GM12878 (cell line): ENCODE data around the gene BIRC5. TPM values are rescaled to one million over a fixed set of nuclear protein-coding genes. Genes with fewer than 3 reads are reported as not detected.

Experiments
- ATAC-seq: fragments of 200-7000 bp; cut with Tn5 transposase; 3 replicates; pipeline ENCODE4 v1.9.1; 2020; ENCODE audit warnings: mild to moderate bottlenecking, moderate library complexity
- BruUV-seq: library from RNA; stranded (reverse); fragments of 400-500 nt; replicated peaks from 2 replicates; lab custom pipeline; 2021; lab: Mats Ljungman, UMichigan
- CTCF ChIA-PET: fragments of 300-600 bp; sonication (Branson Sonifier 250); formaldehyde crosslinking; extraction: SDS; loops from one replicate; lab custom pipeline; 2021; ENCODE audit warnings: inconsistent platforms; lab: Yijun Ruan, JAX
- POLR2A ChIA-PET: fragments of 350-600 bp; formaldehyde crosslinking; extraction: SDS; loops from one replicate; lab custom pipeline; 2021; ENCODE audit warnings: inconsistent platforms; lab: Charles Lee
- RAD21 ChIA-PET: fragments of 300-600 bp; sonication (Branson Sonifier 250); formaldehyde crosslinking; loops from one replicate; lab custom pipeline; 2023; ENCODE audit warnings: antibody characterized with exemption; ENCODE audit not compliant: unreplicated experiment; lab: Charles Lee
- SMC1A ChIA-PET: fragments of 300-600 bp; sonication (Branson Sonifier 250); formaldehyde crosslinking; loops from one replicate; lab custom pipeline; 2023; ENCODE audit not compliant: unreplicated experiment, uncharacterized antibody; lab: Charles Lee
- DNase-seq: peaks from one replicate; pipeline ENCODE4 v3.0.0-alpha.2; 2011; ENCODE audit warnings: low read depth, low spot score
- FAIRE-seq: peaks from 3 replicates; lab custom pipeline; 2011; peaks lifted over from hg19 to GRCh38; lab: Jason Lieb, UNC
- H2AFZ ChIP-seq: 2 replicates; pipeline ENCODE4 v1.6.0; 2011; ENCODE audit warnings: low read depth, low read length, control low read depth; ENCODE audit not compliant: control insufficient read depth
- H3K27ac ChIP-seq: 2 replicates; pipeline ENCODE4 v1.5.1; 2011; ENCODE audit warnings: control low read depth; ENCODE audit not compliant: control insufficient read depth, insufficient read depth
- H3K27me3 ChIP-seq, 2 experiments: replicated peaks in 1 of 2; 2 replicates each; pipeline versions ENCODE4 v1.6.0 to v1.6.1; 2011; ENCODE audit warnings: low read length in 1 of 2; ENCODE audit not compliant: control insufficient read depth in 2 of 2, insufficient read depth in 2 of 2
- H3K36me3 ChIP-seq, 2 experiments: 2 replicates each; pipeline ENCODE4 v1.5.1; 2011; ENCODE audit warnings: low read length in 1 of 2; ENCODE audit not compliant: control insufficient read depth in 2 of 2, insufficient read depth in 2 of 2
- H3K4me1 ChIP-seq: 2 replicates; pipeline ENCODE4 v1.6.1; 2011; ENCODE audit warnings: mild to moderate bottlenecking, low read length, moderate library complexity, mixed read lengths; ENCODE audit not compliant: control insufficient read depth, insufficient read depth
- H3K4me2 ChIP-seq: 2 replicates; pipeline ENCODE4 v1.6.0; 2011; ENCODE audit warnings: control low read depth; ENCODE audit not compliant: control insufficient read depth, insufficient read depth
- H3K4me3 ChIP-seq: fragments of 200-600 bp; sonication (generic); 2 replicates; pipeline ENCODE4 v1.5.1; 2016
- H3K79me2 ChIP-seq: 2 replicates; pipeline ENCODE4 v1.6.0; 2011; ENCODE audit warnings: low read length; ENCODE audit not compliant: control insufficient read depth, insufficient read depth
- H3K9ac ChIP-seq: 2 replicates; pipeline ENCODE4 v1.8.0; 2011; ENCODE audit warnings: low read length, control low read depth, mixed read lengths; ENCODE audit not compliant: control insufficient read depth, insufficient read depth
- H3K9me3 ChIP-seq: replicated peaks from 3 replicates; pipeline ENCODE4 v1.5.1; 2011; ENCODE audit warnings: mild to moderate bottlenecking, low read length; ENCODE audit not compliant: control insufficient read depth, insufficient read depth
- H4K20me1 ChIP-seq: 2 replicates; pipeline ENCODE4 v1.6.0; 2011; ENCODE audit not compliant: control insufficient read depth, insufficient read depth
- BRCA1 ChIP-seq: IDR thresholded peaks from 2 replicates; pipeline ENCODE4 v1.6.1; 2011; ENCODE audit warnings: low read depth, low read length, improper control_type of control experiment
- CHD1 ChIP-seq: IDR thresholded peaks from 2 replicates; pipeline ENCODE4 v1.6.1; 2012; ENCODE audit warnings: low read depth, low read length, improper control_type of control experiment
- DPF2 ChIP-seq: fragments of 450-650 bp; IDR thresholded peaks from 2 replicates; pipeline ENCODE4 v1.6.1; 2017; ENCODE audit warnings: mild to moderate bottlenecking
- FOXK2 ChIP-seq: fragments of 450-650 bp; IDR thresholded peaks from 2 replicates; pipeline ENCODE4 v1.6.1; 2017; ENCODE audit warnings: mild to moderate bottlenecking, moderate library complexity
- JUND ChIP-seq: IDR thresholded peaks from 2 replicates; pipeline ENCODE4 v1.6.1; 2012; ENCODE audit warnings: low read depth, mild to moderate bottlenecking, low read length, improper control_type of control experiment, moderate library complexity
- MYB ChIP-seq: fragments of 150-350 bp; IDR thresholded peaks from 2 replicates; pipeline ENCODE4 v1.6.1; 2014; ENCODE audit warnings: mild to moderate bottlenecking, low read depth, low read length, borderline replicate concordance
- NFYB ChIP-seq: IDR thresholded peaks from 2 replicates; pipeline ENCODE4 v1.6.1; 2011; ENCODE audit warnings: low read depth, mild to moderate bottlenecking, low read length, improper control_type of control experiment, moderate library complexity; ENCODE audit not compliant: insufficient read depth
- NR2C1 ChIP-seq: fragments of 450-650 bp; IDR thresholded peaks from 2 replicates; pipeline ENCODE4 v1.6.1; 2017; ENCODE audit warnings: antibody characterized with exemption, mild to moderate bottlenecking, moderate library complexity
- NRF1 ChIP-seq: conservative IDR thresholded peaks from 2 replicates; pipeline ENCODE4 v1.6.1; 2011; ENCODE audit warnings: mild to moderate bottlenecking, low read depth, low read length, improper control_type of control experiment
- POLR2AphosphoS5 ChIP-seq: IDR thresholded peaks from 2 replicates; pipeline ENCODE4 v1.6.1; 2011; ENCODE audit warnings: mild to moderate bottlenecking, low read length, inconsistent platforms
- POU2F2 ChIP-seq: IDR thresholded peaks from 3 replicates; pipeline ENCODE4 v1.6.1; 2011; ENCODE audit warnings: low read depth, mild to moderate bottlenecking, low read length, borderline replicate concordance
- SREBF1 ChIP-seq: IDR thresholded peaks from 2 replicates; pipeline ENCODE4 v1.6.1; 2012; ENCODE audit warnings: mild to moderate bottlenecking, low read length
- WGBS: methylation state at CpG from one replicate; pipeline ENCODE4 v1.1.6; 2016; ENCODE audit warnings: low lambda C conversion rate; ENCODE audit not compliant: insufficient replicate concordance, insufficient coverage; ENCODE audit errors: missing lambda C conversion rate; 5-methylcytosine and 5-hydroxymethylcytosine counted together
- in situ Hi-C: fragments of 300-500 bp; cut with MboI; formaldehyde crosslinking; loops from 9 replicates; pipeline ENCODE4 v1.14.3; 2018; ENCODE audit warnings: mixed read lengths
- intact Hi-C: fragments of 100-400 bp; cut with micrococcal nuclease; formaldehyde crosslinking; loops from one replicate; pipeline ENCODE4 v1.14.2; 2022; ENCODE audit not compliant: unreplicated experiment
- polyA plus RNA-seq, 11 experiments: library from polyadenylated mRNA; depleted of rRNA in 4 of 11; unstranded in 6 of 11; stranded (reverse) in 5 of 11; fragments of >200 nt; fragmentation: Nextera tagmentation in 4 of 11; fragmentation: Illumina TruSeq in 1 of 11; extraction: Ambion mirVana in 4 of 11; extraction: Trizol in 1 of 11; gene quantifications; 1 replicate in 1 of 11; 2 replicates in 10 of 11; pipeline versions ENCODE4 v1.2.1 to v1.2.3, GENCODE V29; 2011 to 2016; ENCODE audit warnings: inconsistent platforms in 2 of 11, missing spikeins in 2 of 11, low read depth in 1 of 11
- total RNA-seq, 4 experiments: library from RNA; depleted of rRNA in 3 of 4; stranded (reverse); fragments of >200 nt in 3 of 4; fragmentation: Illumina TruSeq in 1 of 4; extraction: Trizol in 1 of 4; gene quantifications; 2 replicates each; pipeline versions ENCODE4 v1.2.1 to v1.2.3, GENCODE V29; 2013 to 2021
- TF ChIP-seq, protein P1 (sequence below): fragments of 450-650 bp; IDR thresholded peaks from 2 replicates; pipeline ENCODE4 v1.6.1; 2017; ENCODE audit warnings: antibody characterized with exemption, mild to moderate bottlenecking, moderate library complexity

BIRC5 gene
- total and polyA plus RNA-seq, 10 of the 15 experiments (the other 5 are each of a cell fraction or from before 2014, with no cell fraction given), result 41.0 to 175 (median 90.8) TPM

DNA sequence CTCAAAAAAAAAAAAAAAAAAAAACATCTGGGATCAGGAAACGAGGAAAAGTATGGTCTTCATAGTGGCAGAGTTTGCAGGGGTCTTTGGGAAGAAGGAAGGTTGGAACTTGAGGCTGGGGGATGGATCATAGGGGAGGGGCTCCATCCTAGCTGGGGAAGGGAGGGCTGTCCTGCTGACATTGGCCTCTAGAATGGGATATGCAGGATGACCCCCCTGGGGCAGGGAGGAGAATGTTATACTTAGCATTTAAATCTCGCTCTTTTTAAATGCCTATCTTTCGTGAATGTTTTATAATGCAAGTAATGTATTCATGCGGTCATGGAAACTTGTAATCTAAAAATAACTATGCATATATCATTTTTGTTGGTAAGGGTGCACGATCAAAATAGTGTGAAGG, 50.5 kb downstream of the BIRC5 start (continued):
- no peak for TF ChIP-seq BRCA1

DNA sequence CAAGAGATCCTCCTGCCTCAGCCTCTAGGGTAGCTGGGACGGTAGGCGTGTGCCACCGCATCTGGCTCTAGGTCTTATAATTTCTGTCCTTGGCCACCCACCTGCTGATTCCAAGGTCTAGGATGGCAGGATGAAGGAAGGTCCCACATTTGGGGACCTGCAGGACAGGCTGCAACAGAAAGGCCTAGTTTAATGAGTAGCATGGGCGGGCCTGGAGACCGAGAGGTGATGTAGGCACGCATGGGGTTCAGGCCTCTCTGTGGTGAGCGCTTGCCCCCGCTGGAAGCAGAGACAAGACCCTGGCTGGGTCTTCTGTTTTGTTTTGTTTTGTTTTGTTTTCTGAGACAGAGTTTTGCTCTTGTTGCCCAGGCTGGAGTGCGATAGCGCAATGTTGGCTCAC, 51.1 kb downstream of the BIRC5 start:
- no peak for FAIRE-seq

DNA sequence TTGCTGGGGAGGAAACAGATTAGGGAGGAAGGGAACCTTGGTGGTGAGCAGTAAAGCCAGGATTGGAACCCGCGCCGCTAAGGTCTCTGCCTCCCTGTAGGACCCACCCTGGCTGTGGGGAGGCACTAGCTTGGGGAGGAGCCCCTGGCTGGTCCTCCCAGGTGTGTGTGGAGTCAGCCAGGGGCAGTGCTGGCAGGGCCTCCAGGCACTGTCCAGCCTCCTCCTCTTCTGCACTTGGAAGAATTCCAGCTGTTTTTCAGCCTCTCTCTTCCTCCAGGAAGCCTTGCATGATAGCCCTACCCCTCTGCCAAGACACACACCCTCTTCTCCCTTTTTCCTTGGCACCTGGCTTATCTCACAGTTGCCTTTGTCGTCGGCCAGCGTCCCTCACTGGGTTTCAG, 52.2 kb downstream of the BIRC5 start:
- no peak for DNase-seq
- CTCF ChIA-PET, result no interaction called here
- TF ChIP-seq CHD1 (no peak), NFYB (no peak), JUND (no peak), POU2F2 (no peak), DPF2 (no peak), POLR2AphosphoS5 (no peak), NRF1 (no peak)
- TF ChIP-seq, protein P1, sequence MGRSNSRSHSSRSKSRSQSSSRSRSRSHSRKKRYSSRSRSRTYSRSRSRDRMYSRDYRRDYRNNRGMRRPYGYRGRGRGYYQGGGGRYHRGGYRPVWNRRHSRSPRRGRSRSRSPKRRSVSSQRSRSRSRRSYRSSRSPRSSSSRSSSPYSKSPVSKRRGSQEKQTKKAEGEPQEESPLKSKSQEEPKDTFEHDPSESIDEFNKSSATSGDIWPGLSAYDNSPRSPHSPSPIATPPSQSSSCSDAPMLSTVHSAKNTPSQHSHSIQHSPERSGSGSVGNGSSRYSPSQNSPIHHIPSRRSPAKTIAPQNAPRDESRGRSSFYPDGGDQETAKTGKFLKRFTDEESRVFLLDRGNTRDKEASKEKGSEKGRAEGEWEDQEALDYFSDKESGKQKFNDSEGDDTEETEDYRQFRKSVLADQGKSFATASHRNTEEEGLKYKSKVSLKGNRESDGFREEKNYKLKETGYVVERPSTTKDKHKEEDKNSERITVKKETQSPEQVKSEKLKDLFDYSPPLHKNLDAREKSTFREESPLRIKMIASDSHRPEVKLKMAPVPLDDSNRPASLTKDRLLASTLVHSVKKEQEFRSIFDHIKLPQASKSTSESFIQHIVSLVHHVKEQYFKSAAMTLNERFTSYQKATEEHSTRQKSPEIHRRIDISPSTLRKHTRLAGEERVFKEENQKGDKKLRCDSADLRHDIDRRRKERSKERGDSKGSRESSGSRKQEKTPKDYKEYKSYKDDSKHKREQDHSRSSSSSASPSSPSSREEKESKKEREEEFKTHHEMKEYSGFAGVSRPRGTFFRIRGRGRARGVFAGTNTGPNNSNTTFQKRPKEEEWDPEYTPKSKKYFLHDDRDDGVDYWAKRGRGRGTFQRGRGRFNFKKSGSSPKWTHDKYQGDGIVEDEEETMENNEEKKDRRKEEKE, result no peak

More for the DNA sequence above, 51.1 kb downstream of the BIRC5 start:
- Histone ChIP-seq H3K4me2 (no peak overlapping the region), H3K9ac (no peak overlapping the region), H3K27me3 (no peaks in the 10 kb centered on the region; a peak in 1 of 4 replicates), H4K20me1 (no peaks in the 10 kb centered on the region), H3K36me3 (no peaks in the 10 kb centered on the region), H3K9me3 (no peaks in the 10 kb centered on the region), H2AFZ (no peak overlapping the region)
- intact Hi-C loops, result no loop called here
- CTCF ChIA-PET, result no interaction called here
- no peak for DNase-seq
- BruUV-seq, result no TSS peak
- in situ Hi-C loops, result no loop called here
- WGBS, result 64% methylated on average over 10 of the region's 10 CpGs
- RAD21 ChIA-PET, result interaction anchor here (0.9 to 1.2 kb wide), 2 partner anchors 72 to 180 kb away, joined by 3 read pairs; no protein-coding TSS in a partner anchor
- TF ChIP-seq SREBF1, result no peak
- no peak for TF ChIP-seq FOXK2
- no peak for TF ChIP-seq NR2C1
- TF ChIP-seq MYB, result no peak
- TF ChIP-seq, all 136 proteins: peak for 0
- no peak for ATAC-seq
- no peak overlapping the region for H3K4me3 ChIP-seq
- peaks cover 8% of the 10 kb centered on the region for H3K4me1 ChIP-seq
- POLR2A ChIA-PET, result no interaction called here
- H3K27ac ChIP-seq, result no peak overlapping the region
- SMC1A ChIA-PET, result no interaction called here
- no peaks in the 10 kb centered on the region for H3K79me2 ChIP-seq

More for the DNA sequence above, 52.2 kb downstream of the BIRC5 start:
- FAIRE-seq (no peak), ATAC-seq (no peak)
- ChIA-PET POLR2A (no interaction called here), SMC1A (no interaction called here), RAD21 (no interaction called here)
- no peaks in the 10 kb centered on the region for H4K20me1 ChIP-seq
- no peak overlapping the region for H3K27ac ChIP-seq
- no peak overlapping the region for H3K4me3 ChIP-seq
- no peak overlapping the region for H3K4me2 ChIP-seq
- no peak overlapping the region for H2AFZ ChIP-seq
- 73% methylated on average over 6 of the region's 6 CpGs for WGBS
- in situ Hi-C loops (no loop called here), intact Hi-C loops (no loop called here)
- H3K4me1 ChIP-seq, result peaks cover 8% of the 10 kb centered on the region
- no peaks in the 10 kb centered on the region; a peak in 1 of 4 replicates for H3K27me3 ChIP-seq
- no peak overlapping the region for H3K9ac ChIP-seq
- no peaks in the 10 kb centered on the region for H3K36me3 ChIP-seq
- no peaks in the 10 kb centered on the region for H3K79me2 ChIP-seq
- no TSS peak for BruUV-seq
- H3K9me3 ChIP-seq, result no peaks in the 10 kb centered on the region
